HG03039 (cell line): ENCODE data around the gene GLT1D1.
"Not testable (repeated sequence)": the region's sequence is repeated elsewhere in the genome, so short reads cannot be mapped to it uniquely, and the experiment has no call there.

Source experiments
- ATAC-seq: cut with Tn5 transposase; IDR thresholded peaks from one replicate; pipeline ENCODE4 v1.9.1; 2021; ENCODE audit warnings: mild to moderate bottlenecking, moderate library complexity; ENCODE audit not compliant: unreplicated experiment

The GLT1D1 gene

GRCh38 chr12:128820253-128820652 lies 33.0 kb upstream of the GLT1D1 start:
- no peak for ATAC-seq

- peak; percentile 46 for ATAC-seq
These were observed 32.4 kb upstream of the GLT1D1 start for GRCh38 chr12:128820723-128821432.

GRCh38 chr12:128823216-128823915 lies 29.9 kb upstream of the GLT1D1 start:
- ATAC-seq, result peak; percentile 16

- ATAC-seq, result peak; percentile 78
These were observed 29.1 kb upstream of the GLT1D1 start, which contains the start of gene SLC15A4 for GRCh38 chr12:128823916-128824839. SLC15A4 (minus strand) TSS chr12:128823958; CDS start chr12:128823943, 15 bp downstream.

GRCh38 chr12:128825835-128826234 lies 27.4 kb upstream of the GLT1D1 start:
- no peak for ATAC-seq

- ATAC-seq, result no peak
These were observed 25.6 kb upstream of the GLT1D1 start for GRCh38 chr12:128827724-128828123.

GRCh38 chr12:128829861-128830504 lies 23.3 kb upstream of the GLT1D1 start:
- ATAC-seq, result peak; percentile 92

GRCh38 chr12:128830505-128830893 lies 22.8 kb upstream of the GLT1D1 start:
- peak; percentile 41 for ATAC-seq

- no peak for ATAC-seq
These were observed 19.9 kb upstream of the GLT1D1 start for GRCh38 chr12:128833418-128833817.

- not testable (repeated sequence) for ATAC-seq
These were observed 13.4 kb upstream of the GLT1D1 start for GRCh38 chr12:128839885-128840284.

- ATAC-seq, result peak; percentile 72
These were observed 12.3 kb upstream of the GLT1D1 start for GRCh38 chr12:128840862-128841468.

GRCh38 chr12:128842579-128842978 lies 10.7 kb upstream of the GLT1D1 start:
- no peak for ATAC-seq

- no peak for ATAC-seq
These were observed 9.7 kb upstream of the GLT1D1 start for GRCh38 chr12:128843538-128843937.

- no peak for ATAC-seq
These were observed 9.1 kb upstream of the GLT1D1 start for GRCh38 chr12:128844031-128844635.

- not testable (repeated sequence) for ATAC-seq
These were observed 6.6 kb upstream of the GLT1D1 start for GRCh38 chr12:128846671-128847070.

GRCh38 chr12:128848371-128848770 lies 4.9 kb upstream of the GLT1D1 start:
- no peak for ATAC-seq

- not testable (repeated sequence) for ATAC-seq
These were observed 3.5 kb upstream of the GLT1D1 start for GRCh38 chr12:128849806-128850205.

- ATAC-seq, result no peak
These were observed 2.9 kb upstream of the GLT1D1 start for GRCh38 chr12:128850400-128850799.

GRCh38 chr12:128851429-128851828 lies 1.8 kb upstream of the GLT1D1 start:
- not testable (repeated sequence) for ATAC-seq
